Central memory CD4-positive, alpha-beta T cell (primary cell): Measurements from ENCODE around the gene MCUB.

Experiments used
- DNase-seq: peaks from one replicate; pipeline ENCODE4 v3.0.0; 2022

The MCUB gene

GRCh38 chr4:109730619-109731545, 170.8 kb downstream of the MCUB start:
- no peak for DNase-seq

GRCh38 chr4:109733728-109734127, 173.7 kb downstream of the MCUB start:
- no peak for DNase-seq

DNA sequence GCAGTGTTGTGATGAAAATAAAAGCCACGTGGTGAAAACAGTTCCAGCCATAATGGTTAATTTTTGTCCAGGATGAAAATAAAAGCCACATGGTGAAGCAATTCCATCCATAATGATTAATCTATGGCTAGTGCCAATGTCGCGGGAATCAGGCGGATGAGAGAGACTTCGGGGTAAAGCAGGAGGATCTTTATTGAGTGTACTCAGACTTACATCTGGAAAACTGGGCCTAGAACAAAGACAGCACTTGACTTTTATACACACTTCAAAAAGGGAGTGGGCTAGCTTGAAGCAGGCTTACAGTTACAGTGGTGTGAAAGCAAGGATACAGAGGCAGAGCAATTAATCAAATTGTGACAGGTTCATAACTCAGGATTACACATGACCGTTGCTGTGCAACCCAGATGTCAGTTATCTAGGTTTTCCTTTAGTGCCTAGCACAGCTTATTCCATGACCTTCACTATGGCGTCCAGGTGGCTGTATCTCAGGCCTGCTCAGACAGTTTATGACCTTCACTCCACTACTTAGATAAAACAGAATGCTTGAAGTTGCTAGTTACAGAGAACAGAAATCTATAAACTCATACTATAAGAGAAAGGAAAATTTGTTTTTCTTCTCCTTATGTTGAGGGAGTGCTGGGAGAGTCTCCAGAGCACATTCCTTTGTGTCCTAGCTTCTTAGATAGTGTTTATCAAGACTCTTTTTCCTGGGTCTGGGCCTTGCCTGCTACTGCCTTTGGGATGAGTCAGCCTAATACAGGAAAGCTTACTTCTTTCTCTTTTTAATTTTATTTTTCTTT, 175.7 kb downstream of the MCUB start:
- no peak for DNase-seq
